Peyer's patch (tissue), 4 donors: ENCODE results near the gene PNMA8C. TPM values are rescaled to one million over a fixed set of nuclear protein-coding genes. Genes with fewer than 3 reads are reported as not detected.
"Not testable (repeated sequence)": the region's sequence is repeated elsewhere in the genome, so short reads cannot be mapped to it uniquely, and the experiment has no call there.

Source experiments
- DNase-seq, 3 donors: peaks; one replicate each; pipeline ENCODE4 v3.0.0-alpha.2; 2017 to 2019
- H3K27ac ChIP-seq, 4 donors: fragments of 200-600 bp; sonication (generic); one replicate each; pipeline ENCODE4 v1.5.1; 2016 to 2019
- H3K27me3 ChIP-seq, 2 donors: fragments of 200-600 bp; sonication (generic); one replicate each; pipeline ENCODE4 v1.5.1; 2019
- H3K36me3 ChIP-seq, 3 donors: fragments of 200-600 bp; sonication (generic); one replicate each; pipeline ENCODE4 v1.5.1; 2016 to 2019
- H3K4me1 ChIP-seq, 4 donors: fragments of 200-600 bp; sonication (generic); one replicate each; pipeline ENCODE4 v1.5.1; 2016 to 2019
- H3K4me3 ChIP-seq, 4 donors: fragments of 200-600 bp; sonication (generic); 1 replicate in 3 of 4; 2 replicates in 1 of 4; pipeline ENCODE4 v1.5.1; 2016 to 2019; ENCODE audit warnings: mild to moderate bottlenecking in 1 of 4
- H3K9me3 ChIP-seq, 4 donors: fragments of 200-600 bp; sonication (generic); one replicate each; pipeline ENCODE4 v1.5.1; 2016 to 2019; ENCODE audit warnings: mild to moderate bottlenecking in 1 of 4
- POLR2A ChIP-seq, 2 donors: fragments of 450-650 bp; IDR thresholded peaks; one replicate each; pipeline ENCODE4 v1.5.1; 2017; ENCODE audit warnings: antibody characterized with exemption in 2 of 2, mild to moderate bottlenecking in 2 of 2, moderate library complexity in 2 of 2
- total RNA-seq, 4 donors: library from RNA; depleted of rRNA; stranded (reverse); fragments of >200 nt; gene quantifications; one replicate each; pipeline ENCODE4 v1.1.0, GENCODE V29; 2016
- TF ChIP-seq, protein P1 (sequence below), 6 experiments: fragments of 450-650 bp in 4 of 6; fragments of 200-600 bp in 2 of 6; sonication (generic) in 1 of 6; IDR thresholded peaks; one replicate each; pipeline ENCODE4 v1.5.1; 2017 to 2019; ENCODE audit warnings: antibody characterized with exemption in 6 of 6, mild to moderate bottlenecking in 3 of 6, moderate library complexity in 1 of 6

Gene PNMA8C
- total RNA-seq, 4 donors from 2014 or later, result not detected

GRCh38 chr19:46378268-46378667 lies 50.5 kb downstream of the PNMA8C start:
- Histone ChIP-seq H3K36me3 (peaks cover 0 to 67% (median 0%) of the 10 kb centered on the region in 3 donors), H3K9me3 (no peaks in the 10 kb centered on the region), H3K27ac (peak overlapping the region in 1 of 4 donors; percentile 3), H3K4me3 (no peak overlapping the region), H3K27me3 (no peaks in the 10 kb centered on the region), H3K4me1 (peaks cover 0 to 11% (median 0%) of the 10 kb centered on the region in 4 donors)
- TF ChIP-seq, protein P1, sequence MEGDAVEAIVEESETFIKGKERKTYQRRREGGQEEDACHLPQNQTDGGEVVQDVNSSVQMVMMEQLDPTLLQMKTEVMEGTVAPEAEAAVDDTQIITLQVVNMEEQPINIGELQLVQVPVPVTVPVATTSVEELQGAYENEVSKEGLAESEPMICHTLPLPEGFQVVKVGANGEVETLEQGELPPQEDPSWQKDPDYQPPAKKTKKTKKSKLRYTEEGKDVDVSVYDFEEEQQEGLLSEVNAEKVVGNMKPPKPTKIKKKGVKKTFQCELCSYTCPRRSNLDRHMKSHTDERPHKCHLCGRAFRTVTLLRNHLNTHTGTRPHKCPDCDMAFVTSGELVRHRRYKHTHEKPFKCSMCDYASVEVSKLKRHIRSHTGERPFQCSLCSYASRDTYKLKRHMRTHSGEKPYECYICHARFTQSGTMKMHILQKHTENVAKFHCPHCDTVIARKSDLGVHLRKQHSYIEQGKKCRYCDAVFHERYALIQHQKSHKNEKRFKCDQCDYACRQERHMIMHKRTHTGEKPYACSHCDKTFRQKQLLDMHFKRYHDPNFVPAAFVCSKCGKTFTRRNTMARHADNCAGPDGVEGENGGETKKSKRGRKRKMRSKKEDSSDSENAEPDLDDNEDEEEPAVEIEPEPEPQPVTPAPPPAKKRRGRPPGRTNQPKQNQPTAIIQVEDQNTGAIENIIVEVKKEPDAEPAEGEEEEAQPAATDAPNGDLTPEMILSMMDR (IDR thresholded peaks at IDR 0.05), result no peak
- no peak for TF ChIP-seq POLR2A (IDR thresholded peaks at IDR 0.05)
- no peak for DNase-seq

- H3K9me3 ChIP-seq, result no peaks in the 10 kb centered on the region
- no peak for TF ChIP-seq POLR2A (IDR thresholded peaks at IDR 0.05)
- TF ChIP-seq, protein P1 (IDR thresholded peaks at IDR 0.05), result no peak
- no peak overlapping the region for H3K27ac ChIP-seq
- no peak for DNase-seq
- peaks cover 0 to 50% (median 0%) of the 10 kb centered on the region in 3 donors for H3K36me3 ChIP-seq
- H3K27me3 ChIP-seq, result no peaks in the 10 kb centered on the region
- H3K4me1 ChIP-seq, result peaks cover 0 to 19% (median 0%) of the 10 kb centered on the region in 4 donors
- H3K4me3 ChIP-seq, result no peak overlapping the region
Observed at GRCh38 chr19:46376241-46377153, 52.2 kb downstream of the PNMA8C start.

- Histone ChIP-seq H3K36me3 (peaks cover 0 to 41% (median 0%) of the 10 kb centered on the region in 3 donors), H3K4me1 (peaks cover 0 to 19% (median 0%) of the 10 kb centered on the region in 4 donors)
- H3K27ac ChIP-seq, DNase-seq, H3K4me3 ChIP-seq, H3K27me3 ChIP-seq, H3K9me3 ChIP-seq: not testable (repeated sequence)
Observed at GRCh38 chr19:46375476-46376067, 53.2 kb downstream of the PNMA8C start.

Other genes starting within 250 kb of the PNMA8C start
- not detected for gene IGFL1, start 199.2 kb downstream of the PNMA8C start, total RNA-seq
- 100 to 1,000 TPM in 2 of 4 donors, 10 to 100 TPM in 2; 18.4 to 262 (median 91.2) TPM for gene HIF3A, start 131.9 kb downstream of the PNMA8C start, total RNA-seq
- gene PPP5C, start 81.8 kb downstream of the PNMA8C start, total RNA-seq, result 100 to 1,000 TPM in 3 of 4 donors, 10 to 100 TPM in 1; 68.8 to 214 (median 129) TPM
- 1 to 10 TPM in 1 of 4 donors, under 1 TPM in 3; 0.70 to 2.5 (median 0.90) TPM for gene CCDC8, start 15.4 kb downstream of the PNMA8C start, total RNA-seq
- under 1 TPM in 1 of 4 donors, not detected in 3; 0.28 TPM for gene PNMA8A, start 42.6 kb upstream of the PNMA8C start, total RNA-seq
- gene PNMA8B, start 66.9 kb upstream of the PNMA8C start, total RNA-seq, result 1 to 10 TPM in 1 of 4 donors, under 1 TPM in 2, not detected in 1; 0.38 to 1.7 (median 0.67) TPM
- gene CALM3, start 172.4 kb upstream of the PNMA8C start, total RNA-seq, result 100 to 1,000 TPM; 134 to 282 (median 237) TPM
- 1 to 10 TPM in 2 of 4 donors, not detected in 2; 3.4 to 5.8 TPM for gene PTGIR, start 196.2 kb upstream of the PNMA8C start, total RNA-seq
- gene GNG8, start 207.3 kb upstream of the PNMA8C start, total RNA-seq, result not detected
- gene DACT3, start 232.2 kb upstream of the PNMA8C start, total RNA-seq, result 1 to 10 TPM in 2 of 4 donors, under 1 TPM in 2; 0.53 to 2.3 (median 1.4) TPM